Stimulated activated CD8-positive, alpha-beta memory T cell treated with anti-CD3 and anti-CD28 coated beads, Interleukin-4, amount 100 ng/mL, for 24 hours (primary cell): ENCODE measurements around the gene LHX5.
A peak's percentile ranks its signal among the peaks of the same experiment; 100 is the strongest.

Experiments used
- DNase-seq: peaks from one replicate; pipeline ENCODE4 v3.0.0-alpha.2; 2020; ENCODE audit warnings: low read depth

Gene LHX5

DNA sequence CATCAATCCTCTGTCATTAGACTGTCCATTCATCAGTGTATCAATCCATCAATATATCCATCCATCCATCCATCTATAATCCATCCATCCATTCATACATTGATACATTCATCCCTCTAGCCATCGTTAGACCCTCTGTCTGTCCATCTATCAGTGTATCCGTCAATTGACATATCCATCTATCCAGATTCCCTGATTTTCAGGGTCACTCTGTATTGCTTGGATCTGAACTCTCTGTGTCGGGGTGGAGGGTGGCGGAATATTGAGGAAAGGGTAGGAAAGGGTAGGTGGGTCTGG is 32.4 kb downstream of the LHX5 start:
- no peak for DNase-seq

DNA sequence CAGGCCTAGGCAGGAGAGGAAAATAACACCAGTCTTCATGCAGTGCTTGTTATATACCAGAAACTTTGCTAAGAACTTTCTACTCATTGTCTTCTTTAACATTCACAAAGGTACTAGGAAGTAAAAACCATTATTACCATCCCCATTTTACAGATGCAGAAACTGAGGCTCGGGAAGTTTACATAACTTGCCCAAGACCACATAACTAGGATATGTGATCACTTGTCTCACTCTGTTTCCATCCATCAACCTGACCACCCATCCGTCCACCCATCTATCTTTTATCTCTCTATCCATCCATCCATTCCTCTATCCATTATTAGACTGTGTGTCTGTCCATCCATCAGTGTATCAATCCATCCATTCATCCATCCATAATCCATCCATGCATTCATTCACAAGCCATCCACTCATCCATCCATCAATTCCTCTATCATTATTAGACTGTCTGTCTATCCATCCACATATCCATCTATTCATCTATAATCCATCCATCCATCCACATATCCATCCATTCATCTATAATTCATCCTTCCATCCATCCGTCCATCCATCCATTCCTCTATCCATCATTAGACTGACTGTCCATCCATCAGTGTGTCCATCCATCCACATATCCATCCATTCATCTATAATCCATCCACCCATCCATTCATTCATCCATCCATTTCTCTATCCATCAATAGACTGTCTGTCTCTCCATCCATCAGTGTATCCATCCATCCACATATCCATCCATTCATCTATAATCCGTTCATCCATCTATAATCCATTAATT is 33.0 kb downstream of the LHX5 start:
- no peak for DNase-seq

DNA sequence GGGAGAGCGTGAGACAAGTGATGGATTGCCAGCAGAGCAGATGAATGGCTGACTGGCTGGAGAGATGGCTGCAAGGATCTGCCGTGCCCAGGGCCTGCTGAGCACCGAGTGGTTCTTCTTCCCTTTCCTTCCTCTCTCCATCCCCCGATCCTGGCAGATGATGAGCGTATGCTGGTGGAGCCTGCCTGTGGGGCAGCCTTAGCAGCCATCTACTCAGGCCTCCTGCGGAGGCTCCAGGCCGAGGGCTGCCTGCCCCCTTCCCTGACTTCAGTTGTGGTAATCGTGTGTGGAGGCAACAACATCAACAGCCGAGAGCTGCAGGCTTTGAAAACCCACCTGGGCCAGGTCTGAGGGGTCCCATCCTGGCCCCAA is 34.0 kb downstream of the LHX5 start:
- DNase-seq: no peak

DNA sequence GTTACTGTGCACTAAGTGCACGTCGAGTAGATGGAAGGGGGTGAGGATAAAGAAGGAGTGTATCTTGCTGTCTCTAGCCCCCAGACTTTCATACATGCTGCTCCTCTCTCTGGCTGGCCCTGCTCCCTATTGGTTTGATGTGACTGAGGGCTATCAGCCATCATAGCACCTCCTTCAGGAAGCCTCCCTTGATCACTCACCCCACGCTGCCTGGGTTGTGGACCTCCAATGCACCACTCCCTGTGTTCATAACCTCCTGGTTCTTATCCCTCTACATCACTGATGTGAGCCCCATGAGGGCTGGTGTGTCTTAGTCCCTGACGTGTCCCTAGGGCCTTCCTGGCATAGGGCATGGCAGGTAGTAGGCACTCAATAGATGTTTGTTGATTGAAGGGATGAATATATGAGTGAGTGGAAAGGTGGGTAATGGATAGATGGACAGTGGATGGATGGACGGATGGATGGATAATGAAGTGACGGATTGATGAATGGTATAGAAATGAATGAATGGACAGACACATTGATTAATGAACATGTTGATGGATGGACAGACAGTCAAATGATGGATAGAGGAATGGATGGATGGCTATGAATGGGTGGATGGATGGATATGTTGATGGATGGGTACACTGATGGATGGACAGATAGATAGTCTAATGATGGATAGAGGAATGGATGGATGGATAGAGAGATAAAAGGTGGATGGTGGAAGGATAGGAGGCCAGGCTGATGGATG is 34.5 kb downstream of the LHX5 start:
- DNase-seq: no peak

DNA sequence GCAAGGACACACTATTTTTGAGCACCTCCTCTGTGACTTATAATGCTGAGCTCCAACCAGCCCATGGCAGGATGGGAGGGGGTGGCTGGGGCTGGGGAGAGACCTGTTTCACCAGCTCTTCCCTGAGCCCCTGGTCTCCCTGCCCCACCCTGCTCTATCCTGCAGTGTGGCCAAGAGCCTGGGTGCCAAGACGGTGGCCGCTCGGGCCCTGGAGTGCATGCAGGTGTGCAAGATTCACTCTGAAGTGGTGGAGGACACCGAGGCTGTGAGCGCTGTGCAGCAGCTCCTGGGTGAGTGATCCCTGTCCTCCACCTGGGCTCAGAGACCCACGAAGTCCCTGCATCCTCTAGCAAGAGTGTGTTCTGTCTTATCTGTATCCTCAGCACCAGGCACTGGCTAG is 35.1 kb downstream of the LHX5 start:
- no peak for DNase-seq

DNA sequence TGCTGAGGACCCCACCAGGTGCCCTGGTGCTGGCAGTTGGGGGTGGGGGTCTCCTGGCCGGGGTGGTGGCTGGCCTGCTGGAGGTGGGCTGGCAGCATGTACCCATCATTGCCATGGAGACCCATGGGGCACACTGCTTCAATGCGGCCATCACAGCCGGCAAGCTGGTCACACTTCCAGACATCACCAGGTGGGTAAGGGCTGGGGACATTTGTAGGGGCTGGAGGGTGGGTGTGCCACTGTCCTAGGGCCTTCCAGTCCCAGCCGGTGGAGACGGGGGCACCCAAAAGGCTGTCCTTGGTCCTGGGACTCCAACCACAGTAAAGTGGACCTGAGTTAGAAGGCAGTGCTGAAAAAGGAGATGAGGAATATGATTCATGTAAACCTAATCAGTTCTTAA is 36.3 kb downstream of the LHX5 start:
- DNase-seq: no peak

DNA sequence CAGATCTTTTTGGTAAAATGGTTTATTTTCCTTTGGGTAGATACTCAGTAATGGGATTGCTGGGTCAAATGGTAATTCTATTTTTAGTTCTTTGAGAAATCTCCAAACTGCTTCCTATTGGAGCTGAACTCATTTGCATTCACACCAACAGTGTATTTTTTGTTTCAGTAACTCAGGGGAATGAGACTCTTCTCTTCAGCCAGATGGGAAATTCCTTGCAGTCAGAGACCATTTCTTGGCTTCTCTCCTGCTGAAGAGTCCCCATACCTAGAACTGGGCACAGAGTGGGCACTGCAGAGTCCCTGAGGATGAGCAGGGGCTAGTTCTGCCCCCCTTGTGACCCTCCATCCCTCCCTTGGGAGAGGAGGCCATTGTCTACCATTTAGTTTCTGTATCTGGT is 38.7 kb downstream of the LHX5 start:
- DNase-seq: no peak

DNA sequence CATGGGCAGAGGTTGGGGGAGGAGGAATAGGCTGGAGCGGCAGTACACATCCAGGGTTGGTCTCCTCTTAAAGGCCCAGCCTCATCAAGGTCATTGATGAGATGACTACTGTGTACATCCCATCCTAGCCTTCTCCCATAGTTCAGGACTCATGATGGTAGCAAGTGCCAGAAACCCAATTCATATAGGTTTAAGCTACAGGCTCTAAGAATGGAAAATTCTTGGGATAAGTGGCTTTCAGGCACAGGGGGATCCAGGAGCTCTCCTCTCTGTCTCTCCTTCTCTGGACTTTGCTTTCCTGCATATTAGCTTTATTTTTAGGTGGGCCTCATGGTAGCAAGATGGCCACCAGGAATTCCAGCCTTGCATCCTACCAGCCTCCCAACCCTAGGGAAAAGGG is 43.2 kb downstream of the LHX5 start:
- DNase-seq: no peak

DNA sequence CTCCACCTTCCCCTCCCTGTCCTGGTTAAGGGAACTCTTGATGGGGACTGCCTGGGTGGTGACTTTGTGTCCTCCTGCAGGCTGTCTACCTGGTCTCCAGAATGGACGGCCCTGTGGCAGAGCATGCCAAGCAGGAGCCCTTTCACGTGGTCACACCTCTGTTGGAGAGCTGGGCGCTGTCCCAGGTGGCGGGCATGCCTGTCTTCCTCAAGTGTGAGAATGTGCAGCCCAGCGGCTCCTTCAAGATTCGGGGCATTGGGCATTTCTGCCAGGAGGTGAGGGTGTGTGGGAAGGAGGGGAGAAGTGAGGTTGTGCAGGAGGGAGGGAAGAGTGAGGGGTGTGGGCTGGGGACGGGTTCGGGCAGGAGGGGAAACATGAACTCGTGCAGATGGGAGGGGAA is 43.8 kb downstream of the LHX5 start:
- no peak for DNase-seq

DNA sequence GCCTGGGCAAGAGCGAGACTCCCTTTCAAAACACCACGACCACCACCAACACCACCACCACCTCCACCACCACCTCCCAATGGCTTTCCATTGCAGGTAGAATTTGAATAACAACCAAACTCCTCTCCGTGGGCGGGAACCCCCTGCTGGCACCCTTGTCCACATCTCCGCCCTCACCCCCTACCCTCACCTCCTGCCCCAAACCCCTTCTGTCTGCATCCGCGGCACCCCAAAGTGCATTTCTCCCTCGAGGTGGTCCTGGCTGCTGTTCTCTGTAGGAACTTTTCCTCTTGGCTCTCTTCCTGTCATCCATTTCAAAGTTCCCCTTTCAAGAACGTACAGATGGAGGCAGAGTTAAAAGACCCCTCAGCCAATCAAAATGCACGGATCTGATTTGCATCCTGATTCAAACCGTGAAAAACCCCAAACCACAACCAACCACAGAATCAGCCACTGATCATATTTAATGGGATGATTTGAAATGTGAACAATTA is 45.7 kb downstream of the LHX5 start:
- DNase-seq: no peak

DNA sequence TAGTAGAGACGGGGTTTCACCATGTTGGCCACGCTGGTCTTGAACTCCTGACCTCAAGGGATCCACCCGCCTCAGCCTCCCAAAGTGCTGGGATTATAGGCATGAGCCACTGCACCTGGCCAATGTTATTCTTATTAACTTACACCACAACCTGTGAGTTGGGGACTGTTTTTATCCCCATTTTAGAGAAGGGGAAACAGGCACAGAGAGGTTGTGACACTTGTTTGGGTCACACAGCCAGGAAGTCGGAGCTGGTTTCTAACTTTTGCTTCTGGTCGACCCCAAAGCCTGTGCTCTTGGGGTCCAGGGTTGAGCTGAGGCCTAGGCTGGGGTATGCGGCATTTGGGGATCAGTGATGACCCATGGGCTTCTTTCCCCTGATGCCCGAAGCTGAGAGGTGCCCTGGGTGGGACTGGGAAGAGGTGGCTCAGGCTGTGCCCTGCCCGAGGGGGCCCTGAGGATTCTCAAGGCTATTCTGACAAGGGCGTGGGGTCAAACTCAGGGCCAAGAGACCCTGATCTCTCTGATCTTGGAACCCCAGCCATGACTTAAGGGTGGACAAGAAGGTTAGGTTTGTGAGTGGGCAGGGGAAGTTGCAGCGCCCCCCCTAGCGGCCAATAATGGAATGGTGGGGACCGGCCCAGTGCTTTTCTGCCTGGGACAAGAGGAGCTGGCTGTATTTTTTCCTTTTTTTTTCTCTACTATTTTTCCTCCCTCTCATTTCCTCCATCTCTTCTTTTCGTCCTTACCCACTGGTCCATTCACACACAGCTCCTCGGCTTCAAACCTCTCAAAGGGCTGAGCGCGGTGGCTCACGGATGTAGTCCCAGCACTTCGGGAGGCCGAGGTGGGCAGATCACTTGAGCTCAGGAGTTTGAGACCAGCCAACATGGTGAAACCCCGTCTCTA is 46.5 kb downstream of the LHX5 start:
- DNase-seq: peak; percentile 20

DNA sequence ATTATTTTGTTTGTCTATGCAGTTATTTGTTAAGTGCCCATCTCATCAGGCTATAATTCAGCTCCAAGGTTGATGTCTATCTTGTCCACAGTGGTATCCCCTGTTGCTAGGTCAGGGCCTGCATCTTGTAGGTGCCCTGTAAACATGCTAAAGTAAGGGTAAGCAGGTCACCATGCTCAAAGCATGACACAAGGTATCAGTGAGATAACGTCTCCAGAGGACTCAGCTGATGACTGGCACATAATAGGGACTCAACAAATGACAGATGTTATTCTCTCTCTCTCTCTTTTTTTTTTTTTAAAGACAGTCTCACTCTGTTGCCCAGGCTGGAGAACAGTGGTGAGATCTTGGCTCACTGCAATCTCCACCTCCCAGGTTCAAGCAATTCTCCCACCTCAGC is 47.2 kb downstream of the LHX5 start:
- no peak for DNase-seq

DNA sequence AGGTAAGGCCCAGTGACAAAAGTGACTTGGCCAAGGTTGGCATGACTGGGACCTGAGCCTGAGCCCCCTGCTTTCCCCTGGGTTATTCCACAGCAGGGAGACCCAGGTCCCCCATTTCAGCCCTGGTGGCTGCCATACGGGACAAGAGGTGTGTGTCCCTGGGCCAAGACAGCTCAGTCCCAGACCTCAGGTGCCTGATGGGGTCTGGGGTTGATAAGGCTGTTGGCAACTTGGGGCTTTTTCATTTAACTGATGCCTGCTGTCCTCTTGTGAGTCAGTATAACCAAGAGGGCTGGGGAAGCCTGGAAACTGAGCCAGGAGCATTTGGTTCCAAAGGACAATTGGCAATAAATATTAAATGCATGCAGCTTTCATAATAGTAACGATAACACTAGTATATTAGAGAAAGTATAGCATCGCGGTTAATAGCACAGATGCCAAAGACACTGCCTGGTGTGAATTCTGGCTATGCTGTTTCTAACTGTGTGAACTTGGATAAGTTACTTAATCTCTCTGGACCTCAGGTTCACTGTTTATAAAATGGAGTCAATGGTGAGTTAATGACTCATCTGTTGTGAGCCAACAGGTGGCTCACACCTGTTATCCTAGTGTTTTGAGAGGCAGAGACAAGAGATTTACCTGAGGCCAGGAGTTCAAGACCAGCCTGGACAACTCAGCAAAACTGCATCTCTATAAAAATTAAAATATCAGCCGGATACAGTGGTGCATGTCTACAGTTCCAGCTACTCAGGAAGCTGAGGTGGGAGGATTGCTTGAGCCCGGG is 48.6 kb downstream of the LHX5 start:
- no peak for DNase-seq

DNA sequence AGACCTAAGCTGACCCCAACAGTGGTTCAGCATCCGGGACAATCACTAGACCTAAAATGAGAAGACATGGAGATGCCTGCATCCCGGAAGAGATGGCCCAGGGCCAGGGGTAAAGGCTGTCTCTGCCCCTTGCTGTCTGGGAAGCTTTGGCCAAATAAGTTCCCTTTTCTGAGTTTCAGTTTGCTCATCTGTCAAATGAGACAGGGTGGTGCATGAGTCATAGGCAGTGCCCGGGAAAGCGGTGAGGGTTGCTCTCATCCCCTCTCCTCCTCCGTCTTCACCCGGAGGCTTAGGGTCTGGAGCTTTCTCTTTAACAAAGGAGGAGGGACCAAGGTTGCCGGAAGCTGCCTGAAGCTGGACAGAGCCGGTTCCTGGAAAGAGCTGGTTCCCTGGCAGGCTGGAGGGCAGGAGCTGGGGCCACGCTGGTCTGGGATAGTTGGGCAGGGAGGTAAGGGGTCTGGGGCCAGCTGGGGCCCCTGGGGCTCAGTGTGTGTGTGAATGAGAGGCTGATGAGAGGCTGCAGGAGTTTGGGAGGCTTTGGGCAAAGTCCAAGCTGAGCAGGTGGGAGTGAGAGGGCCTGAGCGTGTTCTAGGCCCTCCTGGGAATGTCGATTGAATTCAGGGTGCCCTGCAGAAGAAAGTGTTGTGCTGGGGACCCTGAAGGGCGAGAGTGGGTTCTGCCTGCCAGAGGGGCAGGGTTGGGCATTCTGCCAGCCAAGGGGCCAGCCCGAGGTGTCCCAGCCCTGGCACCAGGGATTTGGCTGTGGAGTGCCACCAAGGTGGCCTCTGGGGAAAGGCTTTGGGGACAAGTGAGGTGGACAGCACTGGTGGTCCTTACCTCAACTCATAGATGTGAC is 49.4 kb downstream of the LHX5 start, which contains the start of gene SDSL:
TSS of gene SDSL (plus strand) at position 351 of the 856 bp plus-strand sequence. CDS start 5,603 bp downstream, outside the sequence.
- no peak for DNase-seq

DNA sequence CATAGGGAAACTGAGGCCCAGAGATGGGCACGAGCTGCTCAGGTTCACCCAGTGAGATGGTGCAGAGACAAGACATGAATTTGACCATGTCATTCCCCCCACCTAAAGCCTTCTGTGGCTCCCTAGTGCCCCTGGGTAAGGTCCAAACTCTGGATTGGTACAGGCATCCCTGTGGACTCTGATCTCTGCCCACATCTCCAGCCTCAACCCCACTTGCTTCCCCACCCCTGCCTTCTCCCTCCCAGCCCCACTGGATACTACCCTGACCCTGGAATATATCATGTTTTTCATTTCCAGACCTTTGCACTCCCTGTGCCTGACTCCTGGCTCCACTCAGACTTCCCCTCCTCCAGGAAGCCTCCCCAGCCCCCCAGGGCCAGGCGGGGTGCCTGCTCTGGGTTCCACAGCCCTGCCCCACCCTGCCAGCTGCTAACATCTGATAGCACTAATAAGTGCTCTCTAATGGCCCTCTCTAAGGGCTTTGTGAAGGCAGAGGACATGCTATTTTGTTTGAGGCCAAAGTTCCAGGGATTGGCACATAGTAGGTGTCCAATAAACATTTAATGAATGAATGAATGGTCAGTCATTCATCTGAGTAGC is 50.6 kb downstream of the LHX5 start:
- no peak for DNase-seq

DNA sequence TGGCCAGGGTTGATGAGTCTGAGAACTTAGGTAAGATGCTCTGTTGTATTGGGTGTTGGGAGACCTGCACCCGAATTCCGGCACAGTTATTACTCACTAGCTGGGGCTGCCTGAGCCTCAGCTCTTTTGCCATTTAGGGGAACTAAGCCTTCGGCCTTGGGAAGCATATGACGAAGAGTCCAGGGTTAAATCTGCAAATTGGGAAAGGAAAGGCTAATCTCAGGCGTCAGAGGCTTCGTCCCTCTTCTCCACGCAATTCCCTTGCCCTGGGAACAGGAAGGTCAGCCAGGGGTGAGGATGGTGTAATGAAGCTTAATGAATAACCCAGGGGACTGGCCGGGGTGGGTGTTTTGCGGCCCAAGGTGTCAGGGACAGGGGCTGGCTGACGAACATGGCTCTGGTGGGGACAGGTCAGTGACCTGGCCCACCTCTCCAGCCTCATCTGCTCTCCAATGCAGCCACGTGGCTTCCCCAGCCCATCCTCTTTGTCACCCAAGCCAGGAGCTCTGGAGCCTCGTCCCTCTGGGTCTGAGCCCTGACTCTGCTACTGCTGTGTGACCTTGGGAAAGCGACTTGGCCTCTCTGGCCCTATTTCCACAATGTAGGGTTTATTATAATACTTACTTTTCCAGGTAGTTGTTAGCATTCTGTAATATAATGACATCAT is 53.3 kb downstream of the LHX5 start:
- no peak for DNase-seq

DNA sequence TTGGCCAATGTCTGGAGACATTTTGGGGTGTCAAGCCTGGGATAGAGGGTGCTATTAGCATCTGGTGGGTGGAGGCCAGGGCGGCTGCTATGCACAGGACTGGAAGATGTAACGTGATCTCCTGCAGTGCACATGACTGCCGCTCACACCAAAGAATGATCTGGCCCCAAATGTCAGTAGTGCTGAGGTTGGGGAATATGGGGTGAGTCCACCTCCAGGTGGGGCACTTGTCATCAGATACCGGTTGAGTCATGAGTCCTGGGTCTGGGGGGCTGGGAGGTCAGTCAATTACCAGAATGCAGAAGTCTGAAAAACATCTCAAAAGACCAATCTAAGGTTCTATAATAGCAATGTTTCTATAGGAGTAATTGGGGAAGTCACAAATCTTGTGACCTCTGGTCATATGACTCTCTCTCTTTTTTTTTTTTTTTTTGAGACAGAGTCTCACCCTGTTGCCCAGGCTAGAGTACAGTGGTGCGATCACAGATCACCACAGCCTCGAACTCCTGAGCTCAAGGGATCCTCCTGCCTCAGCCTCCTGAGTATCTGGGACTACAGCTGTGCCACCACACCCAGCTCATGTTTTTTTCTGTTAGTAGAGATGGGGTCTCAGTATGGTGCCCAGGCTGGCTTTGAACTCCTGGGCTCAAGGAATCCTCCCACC is 55.4 kb downstream of the LHX5 start:
- no peak for DNase-seq

DNA sequence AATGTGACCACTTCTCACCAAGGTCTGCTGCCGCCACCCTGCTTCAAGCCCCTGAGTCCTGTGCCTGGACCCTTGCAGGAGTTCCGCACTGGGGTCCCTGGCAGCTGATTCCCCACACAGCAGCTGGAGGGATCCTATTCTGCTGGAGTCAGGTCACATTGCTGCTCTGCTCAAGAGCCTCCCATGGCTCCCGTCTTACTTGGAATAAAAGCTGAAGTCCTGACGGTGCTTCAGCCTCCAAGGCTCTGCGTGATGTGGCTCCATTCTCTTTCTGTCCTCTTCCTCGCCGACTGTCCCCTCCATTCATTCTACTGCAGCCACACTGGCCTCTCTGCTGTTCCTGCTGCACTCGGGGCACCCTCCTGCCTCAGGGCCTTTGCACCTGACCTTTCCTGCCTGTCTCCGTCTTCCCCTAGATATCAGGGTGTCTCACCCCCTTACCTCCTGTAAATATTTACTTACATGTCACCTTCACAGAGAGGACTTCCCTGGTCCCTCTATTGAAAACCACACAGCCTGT is 57.1 kb downstream of the LHX5 start:
- DNase-seq: no peak

DNA sequence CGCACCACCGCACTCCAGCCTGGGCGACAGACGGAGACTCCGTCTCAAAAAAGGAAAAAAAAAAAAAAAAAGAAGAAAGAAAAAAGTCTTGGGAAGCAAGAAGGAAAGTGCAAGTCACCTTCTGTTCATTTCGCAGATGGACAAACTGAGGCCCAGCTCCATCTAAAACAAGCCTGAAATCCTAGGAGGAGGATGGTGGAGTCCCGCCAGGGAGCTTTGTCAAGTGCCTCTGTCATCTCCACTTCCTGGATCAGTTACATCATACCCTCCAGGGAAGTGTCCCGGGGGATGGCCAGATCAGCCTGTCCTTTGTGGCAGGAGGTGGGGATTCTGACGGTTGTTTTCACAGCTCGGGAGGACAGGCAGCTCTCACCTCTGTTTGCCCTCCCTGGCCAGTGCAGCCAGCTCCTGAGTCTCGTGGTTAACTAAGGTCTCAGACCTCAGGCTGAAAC is 58.2 kb downstream of the LHX5 start:
- no peak for DNase-seq
